8988T (cell line): Measurements from ENCODE around the gene BOC.

ENCODE experiments used
- DNase-seq: peaks from one replicate; pipeline ENCODE4 v3.0.0; 2011

The BOC gene

DNA sequence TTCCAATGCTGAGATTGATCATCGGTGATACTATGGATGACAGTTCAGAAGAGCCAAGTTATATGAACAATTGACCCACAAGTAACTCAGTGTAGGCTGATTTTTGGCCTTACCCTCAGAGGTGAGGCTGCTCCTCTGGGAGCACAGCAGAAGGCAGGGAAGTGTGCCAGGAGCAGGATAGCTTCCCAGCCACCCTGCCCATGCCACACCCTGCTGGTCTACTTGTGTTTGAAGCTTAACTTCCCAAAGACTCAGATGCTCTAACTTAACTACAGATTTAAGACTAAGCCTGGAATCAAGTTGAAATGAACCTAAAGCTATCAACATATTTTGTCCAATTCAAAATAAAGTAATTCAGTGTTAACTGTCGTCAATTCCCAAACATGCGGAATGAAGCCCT lies 77.5 kb downstream of the BOC start:
- DNase-seq: no peak

DNA sequence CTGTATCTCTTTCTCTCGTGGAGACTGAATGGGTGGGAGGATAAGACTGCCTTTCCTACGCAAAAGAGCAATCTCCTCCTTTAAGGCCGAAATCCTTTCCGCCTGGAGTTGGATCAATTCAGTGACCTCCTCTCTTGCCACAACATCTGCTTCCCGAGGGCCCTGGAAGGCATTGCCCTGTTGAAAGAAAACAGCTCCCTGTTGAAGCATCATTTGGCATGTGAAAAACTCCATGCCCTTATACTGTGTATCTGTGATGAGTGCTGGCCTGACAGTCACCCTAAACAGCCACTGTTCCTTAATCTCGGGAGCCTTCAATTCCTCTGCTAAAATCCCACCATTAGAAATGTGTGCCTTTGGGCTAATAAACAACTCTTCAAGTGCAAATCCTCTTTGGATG lies 80.2 kb downstream of the BOC start:
- no peak for DNase-seq

DNA sequence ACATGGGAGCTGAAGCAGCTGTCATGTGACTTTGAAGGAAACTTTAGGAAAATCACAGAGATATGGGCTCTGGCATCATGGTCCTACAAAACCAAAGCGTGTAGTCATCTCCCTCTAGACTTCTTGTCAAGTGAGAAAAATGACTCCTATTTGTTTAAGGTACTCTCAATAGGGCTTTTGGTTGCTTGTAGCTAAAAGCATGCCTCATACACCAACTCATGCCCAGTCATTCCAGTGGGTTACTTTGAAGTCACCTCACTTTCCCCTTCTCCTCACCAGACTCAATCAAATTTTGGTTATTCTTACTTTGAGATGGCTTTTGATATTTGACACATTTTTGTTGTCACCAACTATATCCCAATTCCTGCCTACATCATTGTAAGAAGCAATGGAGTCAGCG lies 81.6 kb downstream of the BOC start:
- DNase-seq: no peak

DNA sequence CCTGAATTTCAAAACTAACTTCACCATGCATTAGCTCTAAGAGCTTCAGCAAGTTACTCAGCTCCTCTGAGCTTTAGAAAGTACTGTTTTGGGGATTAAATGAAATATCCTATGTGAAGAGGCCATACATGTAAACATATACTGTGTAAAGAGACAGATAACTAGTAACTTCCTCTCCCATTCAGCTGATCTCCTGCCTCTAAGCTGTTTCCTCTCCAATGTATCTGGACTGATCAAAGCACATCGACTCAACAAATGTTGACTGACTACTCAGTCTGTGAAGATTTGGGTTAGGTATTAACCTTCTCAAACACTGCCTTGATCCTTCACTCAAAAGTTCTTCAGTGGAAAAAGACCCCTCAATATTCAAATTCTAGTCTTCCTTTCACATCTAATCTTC lies 82.0 kb downstream of the BOC start:
- no peak for DNase-seq

DNA sequence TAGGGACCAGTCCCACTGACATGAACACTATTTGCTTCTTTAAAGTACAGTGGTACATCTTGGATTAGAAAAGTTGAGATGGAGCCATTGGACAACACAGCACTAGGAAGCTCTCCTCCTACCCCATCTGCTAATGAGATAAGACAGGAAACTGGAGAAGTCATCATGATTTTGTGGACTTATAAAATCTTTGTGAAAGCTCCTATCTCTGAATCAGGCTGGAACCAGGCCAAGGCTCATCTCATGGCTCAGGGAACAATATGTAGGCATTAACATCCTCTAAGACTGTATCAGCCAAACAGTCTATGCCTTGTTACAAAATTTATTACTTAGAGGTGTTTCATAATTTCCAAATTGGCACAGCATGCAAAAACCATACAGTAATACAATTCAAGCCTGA lies 84.1 kb downstream of the BOC start:
- no peak for DNase-seq

DNA sequence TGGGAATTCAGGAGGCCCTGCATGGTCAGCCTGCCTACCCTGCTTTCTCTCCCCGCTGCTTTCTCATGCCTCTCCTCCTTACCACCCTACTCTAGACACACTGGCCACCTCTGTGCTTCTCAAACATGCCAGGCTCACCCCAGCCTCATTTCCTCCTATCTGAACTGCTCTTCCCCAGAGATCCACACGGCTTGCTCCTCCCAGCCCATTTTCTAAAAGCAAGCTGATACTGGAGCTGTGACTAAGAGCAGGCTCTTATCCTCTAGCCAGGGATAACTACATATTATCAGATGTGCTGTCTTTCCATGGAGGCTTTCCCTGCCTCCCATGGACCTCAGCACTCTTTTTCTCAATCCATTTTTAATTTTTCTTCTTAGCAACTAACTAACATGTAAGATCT lies 85.9 kb downstream of the BOC start:
- DNase-seq: no peak

DNA sequence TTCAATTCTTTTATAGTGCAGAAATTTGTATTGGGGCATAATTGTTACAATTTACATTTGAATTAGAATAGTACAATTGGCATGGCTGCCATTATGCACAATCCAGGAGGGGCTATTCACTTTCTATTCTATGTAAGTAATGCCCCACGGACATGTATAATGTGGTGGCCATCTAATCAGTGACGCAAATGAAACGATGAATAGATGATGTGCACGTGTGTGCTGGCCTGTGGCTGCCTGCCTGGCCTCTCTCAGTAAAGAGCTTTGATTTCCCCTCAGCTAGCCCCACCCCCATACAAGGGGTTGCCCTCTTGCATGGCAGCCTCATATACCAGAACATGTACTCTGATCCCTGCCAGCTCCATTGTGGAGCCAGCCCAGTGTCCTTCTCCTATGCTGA lies 86.5 kb downstream of the BOC start:
- DNase-seq: no peak

DNA sequence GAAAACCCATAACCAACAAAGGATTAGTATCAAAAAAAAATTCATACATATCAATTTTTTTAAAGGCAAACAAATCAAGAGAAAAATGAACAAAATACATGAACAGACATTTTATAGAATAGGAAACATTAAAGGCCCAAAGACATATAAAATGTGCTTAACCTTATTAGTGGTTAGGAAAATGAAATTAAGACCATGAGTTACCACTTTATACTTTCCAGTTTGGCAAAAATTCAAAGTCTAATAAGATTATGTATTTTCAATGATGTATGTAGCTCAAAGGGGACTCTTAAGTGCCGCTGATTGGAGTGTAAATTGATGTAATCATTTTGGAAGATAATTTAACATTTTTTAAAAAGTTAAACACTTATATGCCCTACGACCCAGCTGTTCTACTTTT lies 89.2 kb downstream of the BOC start:
- DNase-seq: no peak

DNA sequence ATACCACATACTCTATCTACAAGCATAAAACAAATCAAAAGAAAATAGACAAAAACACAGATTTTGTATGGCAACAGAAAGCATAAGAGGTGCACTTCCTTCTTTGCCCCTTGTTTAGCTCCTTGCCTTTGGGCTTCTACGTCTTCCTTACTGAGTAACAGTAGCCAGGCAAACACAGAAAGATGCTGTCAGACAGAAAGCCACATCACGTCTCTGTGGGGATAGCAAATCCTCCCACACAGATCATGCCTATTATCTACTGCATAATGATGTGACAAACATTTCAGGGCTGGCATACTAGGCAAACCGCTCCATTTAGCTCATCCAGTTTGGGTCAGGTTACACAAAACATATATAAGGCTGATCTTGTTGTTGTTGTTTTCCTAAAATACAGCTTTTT lies 92.7 kb downstream of the BOC start:
- no peak for DNase-seq

DNA sequence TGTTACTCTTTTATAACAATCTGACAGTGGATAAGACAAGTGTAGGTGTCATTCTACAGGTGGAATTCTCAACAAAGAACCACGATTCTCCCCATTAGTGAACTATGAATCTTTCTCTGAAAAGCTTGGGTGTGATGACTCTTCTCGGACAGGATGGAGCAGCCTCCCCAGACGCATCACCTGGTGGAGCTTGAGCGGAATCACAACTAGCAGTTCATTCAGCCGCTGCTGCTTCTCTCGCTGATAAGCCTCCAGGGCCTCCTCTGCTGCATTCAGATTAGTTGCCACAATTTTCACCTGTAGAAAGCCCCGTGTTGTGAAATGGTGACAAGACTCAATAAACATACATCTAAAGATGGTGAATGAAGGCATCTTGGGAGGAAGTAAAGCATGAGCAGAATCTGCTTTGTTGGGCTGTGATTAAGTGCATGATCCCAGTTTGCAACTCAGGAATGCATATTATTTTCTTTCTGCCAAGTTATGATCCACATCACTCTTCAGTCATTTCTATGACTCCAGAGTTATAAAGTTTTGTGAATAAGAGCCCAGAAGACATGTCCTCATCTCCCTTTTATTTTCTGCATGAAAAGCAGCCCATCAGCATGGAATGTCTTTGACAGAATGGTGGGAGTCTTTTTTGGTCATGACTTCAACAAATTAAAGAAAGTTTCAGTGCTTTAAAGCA lies 93.6 kb downstream of the BOC start:
- DNase-seq: no peak

DNA sequence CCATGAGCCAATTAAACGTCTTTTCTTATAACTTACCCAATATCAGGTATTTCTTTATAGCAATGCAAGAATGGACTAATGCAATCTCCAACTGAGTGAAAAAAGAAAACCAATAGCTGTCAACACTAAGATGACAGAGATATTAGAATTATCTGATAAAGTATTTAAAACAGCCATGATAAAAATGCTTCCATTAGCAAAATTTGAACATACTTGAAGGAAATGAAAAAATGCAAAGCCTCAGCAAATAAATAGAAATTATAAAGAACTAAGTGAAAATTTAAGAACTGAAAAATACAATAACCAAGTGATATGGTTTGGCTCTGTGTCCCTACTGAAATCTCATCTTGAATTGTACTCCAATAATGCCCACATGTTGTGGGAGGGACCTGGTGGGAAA lies 99.6 kb downstream of the BOC start:
- DNase-seq: no peak

DNA sequence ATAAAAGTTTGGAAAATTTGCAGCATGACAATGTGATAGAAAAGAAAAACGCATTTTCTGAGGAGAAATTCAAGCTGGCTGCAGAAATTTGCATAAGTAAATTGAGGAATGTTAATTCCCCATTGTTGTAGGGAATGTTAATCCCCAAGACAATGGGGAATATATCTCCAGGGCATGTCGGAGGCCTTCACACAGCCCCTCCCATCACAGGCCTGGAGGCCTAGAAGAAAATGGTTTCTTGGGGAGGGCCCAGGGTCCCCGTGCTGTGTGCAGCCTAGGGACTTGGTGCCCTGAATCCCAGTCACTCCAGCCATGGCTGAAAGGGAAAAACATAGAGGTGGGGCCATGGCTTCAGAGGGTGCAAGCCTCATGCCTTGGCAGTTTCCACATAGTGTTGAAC lies 101.1 kb downstream of the BOC start:
- no peak for DNase-seq

DNA sequence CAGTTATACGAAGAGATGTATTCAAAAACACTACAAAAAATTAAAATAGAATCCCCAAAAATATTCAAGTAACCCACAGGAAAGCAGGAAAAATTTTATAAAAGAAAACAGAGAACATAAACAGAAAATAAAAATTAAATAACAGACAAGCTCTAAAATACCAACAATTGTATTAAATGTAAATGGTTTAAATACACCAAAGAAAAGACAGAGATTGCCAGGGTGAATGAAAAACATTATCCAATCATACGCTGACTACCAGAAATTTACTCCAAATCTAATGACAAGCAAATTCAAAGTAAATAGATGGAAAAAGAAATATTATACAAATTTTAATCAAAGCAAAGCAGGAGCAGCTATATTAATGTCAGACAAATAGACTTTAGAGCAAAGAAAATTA lies 103.6 kb downstream of the BOC start:
- no peak for DNase-seq

DNA sequence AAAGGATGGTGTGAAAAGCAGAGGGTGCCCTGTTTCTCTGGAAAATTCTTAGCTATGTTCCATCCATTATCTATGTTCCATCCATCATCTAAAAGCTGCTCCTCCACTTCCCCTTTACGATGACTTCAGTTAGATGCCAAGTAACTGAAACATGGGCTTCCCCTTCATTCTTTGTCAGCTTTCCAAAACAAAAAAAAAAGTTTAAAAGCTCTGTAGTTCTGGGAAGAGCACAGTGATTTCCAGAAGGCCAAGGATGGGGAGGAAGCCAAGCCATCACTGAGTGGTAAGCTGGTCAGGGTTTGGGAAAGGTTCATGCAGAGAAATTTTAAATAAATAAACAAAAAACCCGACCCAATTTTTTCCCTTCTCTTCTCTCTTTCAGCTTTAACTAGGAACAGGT lies 118.4 kb downstream of the BOC start:
- DNase-seq: no peak

DNA sequence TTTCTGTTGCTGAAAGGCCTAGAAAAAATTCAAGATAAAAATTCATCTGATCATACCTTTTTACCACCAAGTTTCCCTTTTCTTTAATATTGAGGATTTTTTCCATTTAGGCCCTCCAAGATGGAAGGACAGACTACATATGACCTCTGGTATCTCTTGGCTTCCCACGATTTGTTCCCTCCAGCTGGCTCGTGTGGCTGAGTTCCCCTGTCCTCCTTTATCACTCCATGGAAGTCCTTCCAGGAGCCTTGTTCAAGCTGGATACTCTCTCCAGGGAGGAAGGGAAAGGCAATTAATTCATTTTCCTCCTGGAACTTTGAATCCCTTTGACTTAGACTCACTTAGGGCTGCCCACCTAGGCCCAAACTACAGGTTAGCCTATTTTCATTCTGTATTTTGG lies 119.4 kb downstream of the BOC start:
- no peak for DNase-seq

DNA sequence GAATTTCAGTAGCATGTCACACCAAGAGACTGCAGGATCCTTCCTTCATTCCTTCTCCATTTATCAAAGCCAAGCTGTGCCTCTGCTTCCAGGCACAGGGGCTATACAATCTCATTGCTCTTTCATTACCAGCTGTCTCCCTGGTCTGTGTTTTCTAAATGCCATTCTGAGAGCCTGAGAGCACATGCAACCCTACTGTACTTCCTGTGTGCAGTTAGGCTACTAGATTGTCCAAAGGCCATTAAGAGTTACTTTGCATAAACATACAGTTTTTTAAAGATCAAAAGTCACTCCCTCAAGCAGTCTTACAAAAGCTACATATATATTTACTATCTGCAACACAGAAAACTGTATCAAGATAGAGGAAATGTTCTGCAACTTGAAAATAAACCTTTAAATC lies 119.8 kb downstream of the BOC start:
- no peak for DNase-seq
